ENCODE results near the gene ZDHHC14. TPM values are rescaled to one million over a fixed set of nuclear protein-coding genes. Genes with fewer than 3 reads are reported as not detected.

The ZDHHC14 gene
- total RNA-seq, 4 donors from 2014 or later, result 9.1 to 20.6 (median 12.5) TPM

DNA sequence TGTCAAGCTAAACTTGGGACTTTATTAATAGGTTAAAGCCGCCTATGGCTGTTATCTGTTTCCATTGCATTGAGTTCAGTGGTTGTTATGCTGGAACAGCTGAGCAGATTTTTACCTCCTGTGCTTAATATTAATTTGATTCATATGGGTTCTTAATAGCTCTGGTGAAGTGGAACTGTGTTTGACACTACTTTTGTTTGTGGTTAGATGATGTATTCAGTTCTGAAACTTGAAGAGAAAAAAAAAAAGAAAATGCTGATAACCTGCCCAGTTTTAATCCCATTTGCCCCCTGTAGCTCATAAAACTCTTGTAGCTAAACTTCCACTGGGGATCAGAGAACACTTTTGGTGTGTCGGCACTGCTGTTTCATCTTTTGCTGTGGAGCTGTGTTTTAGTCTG is 117.8 kb downstream of the ZDHHC14 start:
- TF ChIP-seq POLR2A (IDR thresholded peaks at IDR 0.05), result no peak
- TF ChIP-seq, protein P1, sequence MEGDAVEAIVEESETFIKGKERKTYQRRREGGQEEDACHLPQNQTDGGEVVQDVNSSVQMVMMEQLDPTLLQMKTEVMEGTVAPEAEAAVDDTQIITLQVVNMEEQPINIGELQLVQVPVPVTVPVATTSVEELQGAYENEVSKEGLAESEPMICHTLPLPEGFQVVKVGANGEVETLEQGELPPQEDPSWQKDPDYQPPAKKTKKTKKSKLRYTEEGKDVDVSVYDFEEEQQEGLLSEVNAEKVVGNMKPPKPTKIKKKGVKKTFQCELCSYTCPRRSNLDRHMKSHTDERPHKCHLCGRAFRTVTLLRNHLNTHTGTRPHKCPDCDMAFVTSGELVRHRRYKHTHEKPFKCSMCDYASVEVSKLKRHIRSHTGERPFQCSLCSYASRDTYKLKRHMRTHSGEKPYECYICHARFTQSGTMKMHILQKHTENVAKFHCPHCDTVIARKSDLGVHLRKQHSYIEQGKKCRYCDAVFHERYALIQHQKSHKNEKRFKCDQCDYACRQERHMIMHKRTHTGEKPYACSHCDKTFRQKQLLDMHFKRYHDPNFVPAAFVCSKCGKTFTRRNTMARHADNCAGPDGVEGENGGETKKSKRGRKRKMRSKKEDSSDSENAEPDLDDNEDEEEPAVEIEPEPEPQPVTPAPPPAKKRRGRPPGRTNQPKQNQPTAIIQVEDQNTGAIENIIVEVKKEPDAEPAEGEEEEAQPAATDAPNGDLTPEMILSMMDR (IDR thresholded peaks at IDR 0.05), result no peak
- no peak overlapping the region for H3K4me3 ChIP-seq
- no peak for DNase-seq
- H3K4me1 ChIP-seq, result no peaks in the 10 kb centered on the region
- H3K36me3 ChIP-seq, result no peaks in the 10 kb centered on the region
- no peak overlapping the region for H3K27ac ChIP-seq
- H3K9me3 ChIP-seq, result no peaks in the 10 kb centered on the region
- H3K27me3 ChIP-seq, result no peaks in the 10 kb centered on the region

DNA sequence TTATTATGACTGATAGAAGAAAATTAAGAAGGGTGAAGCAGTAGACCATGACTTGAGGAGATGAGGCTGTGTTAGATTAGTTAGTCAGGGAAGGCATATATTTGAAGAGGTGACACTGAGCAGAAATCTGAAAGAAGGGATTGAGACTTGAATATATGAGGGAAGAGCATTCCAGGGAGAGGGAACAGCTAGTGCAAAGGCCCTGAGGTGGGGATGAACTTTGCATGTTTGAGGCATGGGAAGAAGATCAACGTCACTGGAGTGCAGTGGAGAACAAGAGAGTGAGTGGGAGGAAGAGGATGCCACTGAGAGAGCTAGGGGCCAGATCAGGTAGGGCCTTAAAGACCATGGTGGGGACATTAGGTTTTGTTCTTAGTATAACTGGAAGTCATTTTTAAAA is 119.0 kb downstream of the ZDHHC14 start:
- H3K27me3 ChIP-seq, result no peaks in the 10 kb centered on the region
- TF ChIP-seq POLR2A (IDR thresholded peaks at IDR 0.05), result no peak
- TF ChIP-seq, protein P1 (IDR thresholded peaks at IDR 0.05), result no peak
- H3K27ac ChIP-seq, result no peak overlapping the region
- H3K36me3 ChIP-seq, result no peaks in the 10 kb centered on the region
- H3K4me1 ChIP-seq, result no peaks in the 10 kb centered on the region
- H3K9me3 ChIP-seq, result no peaks in the 10 kb centered on the region
- H3K4me3 ChIP-seq, result no peak overlapping the region
- DNase-seq, result no peak

DNA sequence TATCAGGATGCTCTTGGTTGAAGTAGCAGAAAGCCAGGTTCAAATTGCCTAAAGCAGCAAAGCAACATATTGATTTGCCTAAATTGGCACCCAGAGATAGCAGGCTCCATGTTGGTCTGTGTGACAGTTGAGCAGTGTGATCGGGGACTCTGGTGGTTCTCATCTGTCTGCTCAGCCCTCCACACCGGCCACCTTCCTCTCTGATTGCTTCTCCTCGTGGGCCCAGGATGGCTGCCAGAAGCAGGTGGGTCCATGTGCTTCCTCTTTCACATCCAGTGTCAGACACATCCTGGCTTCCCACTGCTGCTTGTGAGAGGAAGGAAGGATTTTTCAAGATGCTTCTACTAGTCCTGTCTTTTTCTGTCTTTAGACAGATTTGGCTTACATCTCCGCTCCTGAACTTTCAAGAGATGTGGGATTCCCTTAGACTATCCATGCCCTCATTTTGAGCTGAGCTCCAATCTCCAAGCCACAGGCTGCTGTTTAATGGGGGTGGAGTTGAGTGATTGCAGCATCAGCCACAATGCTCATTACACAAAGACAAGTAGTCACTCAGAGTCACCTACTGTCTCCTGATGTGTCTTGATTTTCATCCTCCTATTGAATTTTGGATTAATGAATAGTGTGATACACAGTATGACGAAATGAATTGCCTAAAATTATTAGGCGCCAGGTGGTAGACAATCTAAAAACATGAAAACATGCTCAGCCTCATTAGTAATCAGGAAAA is 122.2 kb downstream of the ZDHHC14 start:
- Histone ChIP-seq H3K27me3 (no peaks in the 10 kb centered on the region), H3K9me3 (peaks cover 0 to 5% (median 0%) of the 10 kb centered on the region in 4 donors), H3K4me1 (no peaks in the 10 kb centered on the region), H3K36me3 (no peaks in the 10 kb centered on the region), H3K27ac (no peak overlapping the region), H3K4me3 (no peak overlapping the region)
- TF ChIP-seq POLR2A (IDR thresholded peaks at IDR 0.05), result no peak
- TF ChIP-seq, protein P1 (IDR thresholded peaks at IDR 0.05), result no peak
- no peak for DNase-seq

DNA sequence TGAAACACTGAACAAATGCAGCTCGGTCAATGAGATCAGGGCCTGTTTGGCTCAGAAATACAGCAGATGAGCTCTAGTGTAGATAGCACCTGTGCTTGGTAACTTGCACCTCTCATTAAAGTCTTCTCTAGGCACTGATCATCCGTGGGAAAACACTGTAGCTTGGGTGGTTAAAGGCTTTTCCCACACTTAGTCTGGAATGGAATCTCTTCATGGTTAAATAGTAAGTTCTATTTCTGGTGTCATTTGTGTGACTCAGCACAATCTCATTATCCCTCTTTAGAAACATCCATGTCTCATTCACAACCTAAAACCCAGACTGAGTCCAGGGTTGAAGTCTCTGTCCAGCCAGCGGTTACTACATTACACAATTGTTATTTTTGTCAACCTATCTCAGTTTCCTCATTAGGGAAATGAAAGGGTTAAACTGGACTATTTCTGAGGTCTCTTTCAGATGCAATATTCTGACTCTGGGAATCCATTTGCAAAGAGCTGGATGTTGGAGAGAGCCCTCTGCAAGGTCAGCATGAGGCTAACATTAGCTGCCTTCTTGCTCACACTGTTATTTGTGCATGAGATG is 125.0 kb downstream of the ZDHHC14 start:
- Histone ChIP-seq H3K27me3 (no peaks in the 10 kb centered on the region), H3K27ac (no peak overlapping the region), H3K4me1 (no peaks in the 10 kb centered on the region), H3K36me3 (no peaks in the 10 kb centered on the region), H3K4me3 (no peak overlapping the region), H3K9me3 (peaks cover 0 to 5% (median 0%) of the 10 kb centered on the region in 4 donors)
- TF ChIP-seq, protein P1 (IDR thresholded peaks at IDR 0.05), result no peak
- no peak for TF ChIP-seq POLR2A (IDR thresholded peaks at IDR 0.05)
- no peak for DNase-seq

DNA sequence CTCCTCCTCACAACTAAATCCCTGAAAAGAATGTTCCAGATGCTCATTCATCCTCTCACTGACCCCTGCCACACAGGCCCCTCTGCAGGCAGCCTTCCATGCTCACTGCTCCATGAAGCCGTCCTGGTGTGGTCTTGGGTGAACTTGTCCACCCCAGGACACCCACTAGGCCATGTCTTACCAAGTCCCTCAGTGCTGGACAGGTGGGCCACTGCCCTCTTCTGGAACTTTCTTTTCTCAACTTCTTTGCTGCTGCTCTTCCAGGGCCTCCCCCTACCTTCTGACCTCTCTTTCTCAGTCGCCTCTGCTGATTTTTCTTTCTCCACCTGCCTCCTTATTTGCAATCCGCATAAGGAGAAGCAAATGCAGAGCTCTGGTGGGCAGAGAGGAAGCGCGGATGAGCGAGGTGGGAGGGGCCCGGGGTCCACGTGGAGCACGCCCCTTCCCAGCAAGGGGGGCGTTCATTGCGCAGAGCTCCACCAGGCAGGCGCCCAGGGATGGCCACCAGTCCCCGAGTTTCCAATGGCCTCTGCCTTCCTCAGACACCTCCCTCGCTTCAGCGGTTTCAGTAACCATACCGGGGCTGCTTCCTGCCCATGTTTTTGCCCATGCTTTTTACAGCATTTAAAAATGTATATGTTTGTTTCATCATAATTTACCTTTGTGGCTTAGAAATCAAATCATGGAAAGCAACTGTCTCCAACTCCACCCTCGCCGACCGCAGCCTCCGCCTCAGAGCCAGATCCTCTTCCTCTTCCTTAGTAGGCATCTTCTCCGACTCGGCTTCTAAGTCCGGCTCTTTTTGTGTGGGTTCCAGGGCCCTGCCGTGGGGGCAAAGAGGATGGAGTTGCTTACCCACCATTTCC is 129.6 kb downstream of the ZDHHC14 start:
- Histone ChIP-seq H3K4me3 (peak overlapping the region in 1 of 4 donors; percentile 7), H3K27me3 (no peaks in the 10 kb centered on the region), H3K4me1 (no peaks in the 10 kb centered on the region), H3K9me3 (peaks cover 0 to 2% (median 0%) of the 10 kb centered on the region in 4 donors), H3K36me3 (no peaks in the 10 kb centered on the region), H3K27ac (peak overlapping the region in 1 of 4 donors; percentile 21)
- no peak for TF ChIP-seq POLR2A (IDR thresholded peaks at IDR 0.05)
- TF ChIP-seq, protein P1 (IDR thresholded peaks at IDR 0.05), result no peak
- no peak for DNase-seq

Data from Peyer's patch (tissue), 4 donors.